Ishikawa (cell line): ENCODE data around the gene ALDH1L1.

Source experiments
- CEBPB ChIP-seq: IDR thresholded peaks from 2 replicates; pipeline ENCODE4 v1.6.1; 2012
- CREB1 ChIP-seq: IDR thresholded peaks from 2 replicates; pipeline ENCODE4 v1.6.1; 2012; ENCODE audit warnings: low read depth
- EGR1 ChIP-seq: IDR thresholded peaks from 2 replicates; pipeline ENCODE4 v1.6.1; 2012
- EP300 ChIP-seq: IDR thresholded peaks from 2 replicates; pipeline ENCODE4 v1.6.1; 2012; ENCODE audit warnings: borderline replicate concordance
- FOXM1 ChIP-seq: IDR thresholded peaks from 2 replicates; pipeline ENCODE4 v1.6.1; 2012; ENCODE audit warnings: low read depth, borderline replicate concordance
- NFIC ChIP-seq: IDR thresholded peaks from 2 replicates; pipeline ENCODE4 v1.6.1; 2012
- RAD21 ChIP-seq: IDR thresholded peaks from 2 replicates; pipeline ENCODE4 v1.6.1; 2012; ENCODE audit warnings: low read depth
- REST ChIP-seq: IDR thresholded peaks from 2 replicates; pipeline ENCODE4 v1.6.1; 2012; ENCODE audit warnings: low read depth, mild to moderate bottlenecking
- TAF1 ChIP-seq: IDR thresholded peaks from 2 replicates; pipeline ENCODE4 v1.6.1; 2012; ENCODE audit warnings: low read depth, mild to moderate bottlenecking
- TCF12 ChIP-seq: IDR thresholded peaks from 2 replicates; pipeline ENCODE4 v1.6.1; 2012; ENCODE audit warnings: low read depth
- TEAD4 ChIP-seq: IDR thresholded peaks from 2 replicates; pipeline ENCODE4 v1.6.1; 2012
- USF1 ChIP-seq: IDR thresholded peaks from 2 replicates; pipeline ENCODE4 v1.6.1; 2012
- YY1 ChIP-seq: IDR thresholded peaks from 2 replicates; pipeline ENCODE4 v1.6.1; 2012; ENCODE audit warnings: low read depth
- ZBTB7A ChIP-seq: IDR thresholded peaks from 2 replicates; pipeline ENCODE4 v1.6.1; 2012; ENCODE audit warnings: low read depth
- TF ChIP-seq, protein P1 (sequence below): IDR thresholded peaks from 2 replicates; pipeline ENCODE4 v1.6.1; 2012

Gene ALDH1L1

GRCh38 chr3:126129398-126129891 lies 50.9 kb downstream of the ALDH1L1 start:
- TF ChIP-seq NFIC, result 0 out of 2 replicates have a peak, but pooled peaks have one; percentile 24
- TF ChIP-seq REST, result no peak

DNA sequence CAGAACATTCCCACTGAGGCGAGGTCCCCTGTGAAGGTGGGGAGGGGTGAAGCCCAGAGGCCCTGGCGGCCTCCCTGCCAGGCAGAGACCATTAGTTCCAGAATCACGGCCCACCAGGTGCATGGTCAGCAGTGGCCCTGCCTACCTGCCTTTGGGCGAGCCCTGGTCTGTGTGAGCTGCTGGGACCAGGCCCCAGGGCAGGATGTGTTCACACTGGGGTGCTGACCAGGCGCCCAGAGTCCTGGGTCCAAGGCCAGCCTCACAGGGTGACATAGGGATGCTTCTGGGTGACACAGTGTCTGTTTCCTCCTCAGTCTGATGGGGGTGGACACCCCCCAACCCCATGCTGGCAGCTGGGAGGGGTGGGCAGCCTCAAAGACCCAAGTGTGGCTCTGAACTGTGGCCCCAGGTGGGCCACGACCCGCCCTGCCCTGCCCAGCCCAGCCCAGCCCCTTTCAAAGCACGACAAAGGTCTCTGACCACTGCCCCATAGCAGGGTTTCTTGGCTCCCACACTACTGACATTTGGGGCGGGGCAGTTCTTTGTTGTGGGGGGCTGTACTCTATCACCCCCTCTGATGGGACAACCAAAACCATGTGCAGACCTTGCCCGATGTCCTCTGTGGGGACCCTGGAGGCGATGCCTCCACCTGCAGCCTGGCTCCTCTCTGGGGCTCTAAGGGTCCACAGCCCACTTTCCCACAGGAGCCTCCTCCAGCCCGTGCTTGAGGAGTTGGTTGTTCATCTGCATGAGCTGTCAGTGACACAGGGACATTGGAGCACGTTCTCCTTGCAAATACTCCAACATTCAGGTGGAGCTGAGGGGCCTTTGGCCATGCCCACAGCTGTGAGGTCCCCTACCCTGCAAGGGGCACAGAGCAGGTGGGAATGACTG lies 51.6 kb downstream of the ALDH1L1 start:
- TF ChIP-seq CREB1 (no peak), USF1 (no peak), TAF1 (no peak), FOXM1 (no peak), TCF12 (no peak), EGR1 (no peak), RAD21 (no peak)

GRCh38 chr3:126127904-126128303 lies 52.5 kb downstream of the ALDH1L1 start:
- TF ChIP-seq NFIC, result no peak
- no peak for TF ChIP-seq TAF1
- TF ChIP-seq EGR1, result no peak
- TF ChIP-seq FOXM1, result no peak
- no peak for TF ChIP-seq CEBPB
- no peak for TF ChIP-seq REST
- TF ChIP-seq CREB1, result no peak
- TF ChIP-seq, protein P1, sequence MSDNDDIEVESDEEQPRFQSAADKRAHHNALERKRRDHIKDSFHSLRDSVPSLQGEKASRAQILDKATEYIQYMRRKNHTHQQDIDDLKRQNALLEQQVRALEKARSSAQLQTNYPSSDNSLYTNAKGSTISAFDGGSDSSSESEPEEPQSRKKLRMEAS, result no peak
- TF ChIP-seq ZBTB7A, result no peak
- no peak for TF ChIP-seq TEAD4
- TF ChIP-seq USF1, result no peak
- TF ChIP-seq YY1, result no peak
- TF ChIP-seq TCF12, result no peak
- no peak for TF ChIP-seq EP300
- no peak for TF ChIP-seq RAD21

- TF ChIP-seq CEBPB, result no peak
- TF ChIP-seq TAF1, result no peak
- TF ChIP-seq, protein P1, result no peak
- TF ChIP-seq RAD21, result no peak
- no peak for TF ChIP-seq CREB1
- TF ChIP-seq FOXM1, result no peak
- no peak for TF ChIP-seq EGR1
- TF ChIP-seq YY1, result no peak
- no peak for TF ChIP-seq USF1
- no peak for TF ChIP-seq TEAD4
- TF ChIP-seq REST, result no peak
- no peak for TF ChIP-seq NFIC
- TF ChIP-seq EP300, result no peak
- no peak for TF ChIP-seq ZBTB7A
- TF ChIP-seq TCF12, result no peak
Observed at GRCh38 chr3:126127452-126127851, 52.9 kb downstream of the ALDH1L1 start.
